OCI-LY1 (cell line): ENCODE measurements around the gene DPH3.

Experiments used
- H2AFZ ChIP-seq: fragments of 200-600 bp; sonication (generic), shearing (Covaris generic); 2 replicates; pipeline ENCODE4 v1.6.0; 2014; ENCODE audit warnings: antibody characterized with exemption, mild to moderate bottlenecking, low read length
- H3F3A ChIP-seq: fragments of 200-600 bp; sonication (generic), shearing (Covaris generic); 2 replicates; pipeline ENCODE4 v1.6.0; 2014; ENCODE audit warnings: mild to moderate bottlenecking, antibody characterized with exemption, low read length, moderate library complexity; ENCODE audit not compliant: insufficient read depth
- H3K27ac ChIP-seq: fragments of 200-600 bp; sonication (generic); 2 replicates; pipeline ENCODE4 v1.5.1; 2014; ENCODE audit warnings: low read length, mixed run types, mild to moderate bottlenecking, low read depth; ENCODE audit not compliant: poor library complexity, severe bottlenecking
- H3K27me3 ChIP-seq: fragments of 200-600 bp; sonication (generic); 2 replicates; pipeline ENCODE4 v1.6.0; 2014; ENCODE audit warnings: antibody characterized with exemption, mild to moderate bottlenecking, low read length, moderate library complexity; ENCODE audit not compliant: insufficient read depth
- H3K36me3 ChIP-seq: fragments of 200-600 bp; sonication (generic); 2 replicates; pipeline ENCODE4 v1.6.1; 2014; ENCODE audit warnings: mild to moderate bottlenecking, antibody characterized with exemption, low read length, moderate library complexity, mixed read lengths; ENCODE audit not compliant: insufficient read depth
- H3K4me1 ChIP-seq: fragments of 200-600 bp; sonication (generic); 2 replicates; pipeline ENCODE4 v1.5.1; 2014; ENCODE audit warnings: mild to moderate bottlenecking, low read length, moderate library complexity; ENCODE audit not compliant: insufficient read depth, severe bottlenecking
- H3K4me2 ChIP-seq: fragments of 200-600 bp; sonication (generic), shearing (Covaris generic); 2 replicates; pipeline ENCODE4 v1.6.1; 2014; ENCODE audit warnings: low read length
- H3K4me3 ChIP-seq: fragments of 200-600 bp; sonication (generic); 2 replicates; pipeline ENCODE4 v1.5.1; 2014; ENCODE audit warnings: low read length, low read depth, mild to moderate bottlenecking, mixed read lengths; ENCODE audit not compliant: poor library complexity, severe bottlenecking
- H3K79me2 ChIP-seq: fragments of 200-600 bp; shearing (Covaris generic); 2 replicates; pipeline ENCODE4 v1.6.1; 2016; ENCODE audit warnings: mixed run types, low read length, mixed read lengths; ENCODE audit not compliant: insufficient read depth
- H3K9ac ChIP-seq: fragments of 200-600 bp; sonication (generic), shearing (Covaris generic); 2 replicates; pipeline ENCODE4 v1.6.1; 2014; ENCODE audit warnings: mild to moderate bottlenecking, low read length, mixed read lengths
- H3K9me2 ChIP-seq: fragments of 200-600 bp; sonication (generic), shearing (Covaris generic); 2 replicates; pipeline ENCODE4 v1.6.1; 2014; ENCODE audit warnings: low read depth, mild to moderate bottlenecking, low read length, mixed read lengths
- H3K9me3 ChIP-seq: fragments of 200-600 bp; shearing (Covaris generic); 2 replicates; pipeline ENCODE4 v1.6.1; 2014; ENCODE audit warnings: low read length, mixed read lengths
- H4K20me1 ChIP-seq: fragments of 200-600 bp; sonication (generic), shearing (Covaris generic); 2 replicates; pipeline ENCODE4 v1.6.0; 2016; ENCODE audit warnings: mild to moderate bottlenecking, low read length; ENCODE audit not compliant: insufficient read depth
- EZH2 ChIP-seq: fragments of 200-600 bp; sonication (generic), shearing (Covaris generic); IDR thresholded peaks from 2 replicates; pipeline ENCODE4 v1.8.0; 2017; ENCODE audit warnings: borderline replicate concordance, mixed run types, mild to moderate bottlenecking, antibody characterized with exemption, low read length, moderate library complexity, mixed read lengths
- TF ChIP-seq, protein P1 (sequence below): fragments of 200-600 bp; sonication (generic), shearing (Covaris generic); IDR thresholded peaks from 2 replicates; pipeline ENCODE4 v1.5.1; 2017; ENCODE audit warnings: mild to moderate bottlenecking, antibody characterized with exemption, low read length, moderate library complexity, mixed read lengths

The DPH3 gene

DNA sequence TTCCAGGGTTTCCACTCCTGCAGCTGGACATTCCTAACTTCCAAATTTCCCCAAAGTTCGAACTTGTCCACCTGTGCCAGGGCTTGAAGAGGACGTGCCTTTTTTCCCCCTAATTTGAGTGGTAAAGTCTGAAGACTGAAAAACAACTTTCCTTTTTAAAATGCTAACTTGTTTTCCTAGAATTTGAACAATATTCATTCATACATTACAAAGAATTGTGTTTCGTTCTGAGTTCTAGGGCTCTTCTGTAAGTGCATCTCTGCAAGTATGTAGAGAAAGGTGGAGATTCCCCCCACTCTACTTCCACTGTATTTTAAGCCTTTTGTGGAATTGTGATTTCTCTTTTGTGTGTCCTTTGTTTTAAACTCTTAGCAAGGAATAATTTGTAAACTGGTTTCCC is 9.4 kb downstream of the DPH3 start:
- no peak overlapping the region for H3K4me2 ChIP-seq
- H3K27me3 ChIP-seq, result no peaks in the 10 kb centered on the region
- no peaks in the 10 kb centered on the region for H3F3A ChIP-seq
- H3K9me3 ChIP-seq, result no peaks in the 10 kb centered on the region
- H3K27ac ChIP-seq, result no peak overlapping the region
- no peaks in the 10 kb centered on the region for H4K20me1 ChIP-seq
- H3K4me3 ChIP-seq, result no peak overlapping the region
- H3K4me1 ChIP-seq, result peaks cover 5% of the 10 kb centered on the region
- H3K36me3 ChIP-seq, result peaks cover 8% of the 10 kb centered on the region; the same call in 1 of the 2 replicates
- H2AFZ ChIP-seq, result no peak overlapping the region
- H3K79me2 ChIP-seq, result no peaks in the 10 kb centered on the region
- TF ChIP-seq, protein P1, sequence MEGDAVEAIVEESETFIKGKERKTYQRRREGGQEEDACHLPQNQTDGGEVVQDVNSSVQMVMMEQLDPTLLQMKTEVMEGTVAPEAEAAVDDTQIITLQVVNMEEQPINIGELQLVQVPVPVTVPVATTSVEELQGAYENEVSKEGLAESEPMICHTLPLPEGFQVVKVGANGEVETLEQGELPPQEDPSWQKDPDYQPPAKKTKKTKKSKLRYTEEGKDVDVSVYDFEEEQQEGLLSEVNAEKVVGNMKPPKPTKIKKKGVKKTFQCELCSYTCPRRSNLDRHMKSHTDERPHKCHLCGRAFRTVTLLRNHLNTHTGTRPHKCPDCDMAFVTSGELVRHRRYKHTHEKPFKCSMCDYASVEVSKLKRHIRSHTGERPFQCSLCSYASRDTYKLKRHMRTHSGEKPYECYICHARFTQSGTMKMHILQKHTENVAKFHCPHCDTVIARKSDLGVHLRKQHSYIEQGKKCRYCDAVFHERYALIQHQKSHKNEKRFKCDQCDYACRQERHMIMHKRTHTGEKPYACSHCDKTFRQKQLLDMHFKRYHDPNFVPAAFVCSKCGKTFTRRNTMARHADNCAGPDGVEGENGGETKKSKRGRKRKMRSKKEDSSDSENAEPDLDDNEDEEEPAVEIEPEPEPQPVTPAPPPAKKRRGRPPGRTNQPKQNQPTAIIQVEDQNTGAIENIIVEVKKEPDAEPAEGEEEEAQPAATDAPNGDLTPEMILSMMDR, result no peak
- no peak for TF ChIP-seq EZH2
- H3K9ac ChIP-seq, result no peak overlapping the region
- H3K9me2 ChIP-seq, result no peaks in the 10 kb centered on the region

DNA sequence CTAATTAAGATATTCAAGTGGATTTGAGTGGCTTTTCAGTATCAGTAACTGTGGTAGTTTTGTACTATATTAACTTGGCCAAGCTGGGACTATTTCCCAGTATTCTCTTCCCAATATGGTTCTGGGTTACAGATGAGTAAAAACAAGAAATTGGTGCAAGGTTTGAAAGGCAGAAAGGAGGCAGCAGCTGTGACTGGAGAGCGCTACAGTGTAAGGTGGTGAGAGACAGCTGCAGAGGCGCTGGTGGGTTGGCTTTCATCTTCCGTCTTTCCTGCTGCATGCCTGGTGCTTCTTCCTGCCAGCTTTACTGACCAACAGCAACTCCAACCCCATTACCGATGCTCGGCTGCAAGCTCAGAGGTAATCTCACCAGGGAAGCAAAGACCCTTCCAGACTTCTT is 9.8 kb downstream of the DPH3 start:
- Histone ChIP-seq H3K79me2 (no peaks in the 10 kb centered on the region), H3K4me2 (no peak overlapping the region), H3K9ac (no peak overlapping the region), H3K9me2 (no peaks in the 10 kb centered on the region), H3K4me1 (peaks cover 5% of the 10 kb centered on the region), H3K27ac (no peak overlapping the region), H4K20me1 (no peaks in the 10 kb centered on the region), H3F3A (no peaks in the 10 kb centered on the region), H2AFZ (no peak overlapping the region), H3K4me3 (no peak overlapping the region), H3K36me3 (peaks cover 4% of the 10 kb centered on the region; the same call in 1 of the 2 replicates), H3K27me3 (no peaks in the 10 kb centered on the region), H3K9me3 (no peaks in the 10 kb centered on the region)
- no peak for TF ChIP-seq EZH2
- TF ChIP-seq, protein P1, result no peak

DNA sequence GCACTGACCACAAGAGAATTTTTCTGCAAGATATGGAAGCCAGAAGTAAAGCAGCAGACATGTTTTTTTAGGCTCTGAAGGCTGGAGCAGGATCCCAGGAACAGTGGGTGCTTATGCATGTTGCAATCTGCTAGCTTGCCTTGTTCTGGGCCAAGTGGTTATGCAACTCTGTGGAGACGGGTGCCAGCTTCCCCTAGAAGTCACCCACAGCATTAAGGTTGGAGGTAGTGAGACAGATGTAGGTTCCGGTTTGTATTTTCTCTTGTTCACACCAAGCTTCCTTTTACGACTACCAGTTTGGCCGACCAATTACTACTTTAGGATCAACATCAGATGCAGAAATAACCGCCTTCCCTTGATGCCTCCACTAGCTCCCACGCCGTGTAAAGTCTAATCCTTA is 11.1 kb downstream of the DPH3 start:
- no peak overlapping the region for H3K9ac ChIP-seq
- no peak overlapping the region for H3K27ac ChIP-seq
- H3K27me3 ChIP-seq, result no peaks in the 10 kb centered on the region
- H3K36me3 ChIP-seq, result no peaks in the 10 kb centered on the region
- no peak overlapping the region for H3K4me3 ChIP-seq
- H3K4me2 ChIP-seq, result no peak overlapping the region
- H3K9me2 ChIP-seq, result no peaks in the 10 kb centered on the region
- H3K4me1 ChIP-seq, result peaks cover 5% of the 10 kb centered on the region
- H2AFZ ChIP-seq, result no peak overlapping the region
- no peaks in the 10 kb centered on the region for H3K9me3 ChIP-seq
- no peaks in the 10 kb centered on the region for H4K20me1 ChIP-seq
- no peaks in the 10 kb centered on the region for H3K79me2 ChIP-seq
- H3F3A ChIP-seq, result no peaks in the 10 kb centered on the region
- no peak for TF ChIP-seq EZH2
- TF ChIP-seq, protein P1, result no peak
